Gastrocnemius medialis (tissue), 4 donors: Measurements from ENCODE around the gene MAML3. TPM values are rescaled to one million over a fixed set of nuclear protein-coding genes. Genes with fewer than 3 reads are reported as not detected.

Experiments
- ATAC-seq, 2 donors: fragments of 150-250 bp; one replicate each; pipeline ENCODE4 v1.9.1; 2016
- DNase-seq, 2 donors: peaks; one replicate each; pipeline ENCODE4 v3.0.0-alpha.2; 2019
- H3K27ac ChIP-seq, 4 donors: fragments of 200-600 bp; sonication (generic); 1 replicate in 1 of 4; 2 replicates in 3 of 4; pipeline ENCODE4 v1.5.1; 2016 to 2018; ENCODE audit warnings: mild to moderate bottlenecking in 2 of 4, moderate library complexity in 1 of 4
- H3K27me3 ChIP-seq, 3 donors: fragments of 200-600 bp; sonication (generic) in 2 of 3; 1 replicate in 1 of 3; 2 replicates in 2 of 3; pipeline versions ENCODE4 v1.5.1 to v1.6.0; 2016 to 2019; ENCODE audit warnings: mild to moderate bottlenecking in 1 of 3, moderate library complexity in 1 of 3
- H3K36me3 ChIP-seq, 2 donors: fragments of 200-600 bp; sonication (generic) in 1 of 2; one replicate each; pipeline ENCODE4 v1.5.1; 2017 to 2018
- H3K4me1 ChIP-seq, 2 donors: fragments of 200-600 bp; sonication (generic) in 1 of 2; one replicate each; pipeline ENCODE4 v1.5.1; 2016 to 2017; ENCODE audit warnings: mild to moderate bottlenecking in 2 of 2
- H3K4me3 ChIP-seq, 4 donors: fragments of 200-600 bp; sonication (generic) in 3 of 4; 1 replicate in 1 of 4; 2 replicates in 3 of 4; pipeline ENCODE4 v1.5.1; 2016 to 2019; ENCODE audit warnings: mild to moderate bottlenecking in 2 of 4
- H3K9me3 ChIP-seq, 3 donors: fragments of 200-600 bp; sonication (generic) in 2 of 3; 1 replicate in 1 of 3; 2 replicates in 2 of 3; pipeline ENCODE4 v1.5.1; 2016 to 2019
- POLR2A ChIP-seq, 2 donors: fragments of 450-650 bp; IDR thresholded peaks; one replicate each; pipeline ENCODE4 v1.6.1; 2017; ENCODE audit warnings: antibody characterized with exemption in 2 of 2, mild to moderate bottlenecking in 2 of 2, moderate library complexity in 2 of 2
- in situ Hi-C, 4 donors: fragments of 200-750 bp; cut with MboI; loops; one replicate each; pipeline versions ENCODE4 v1.15.0 to v1.8.0; 2017; ENCODE audit warnings: low sequenced_read_pairs in 4 of 4
- intact Hi-C: fragments of 100-400 bp; cut with DNase I; formaldehyde crosslinking; loops from one replicate; pipeline ENCODE4 v1.15.1; 2023; ENCODE audit warnings: low total_unique reads
- total RNA-seq, 4 donors: library from RNA; depleted of rRNA; stranded (reverse); fragments of >200 nt; gene quantifications; one replicate each; pipeline versions ENCODE4 v1.1.0 to v1.2.3, GENCODE V29; 2016
- TF ChIP-seq, protein P1 (sequence below), 5 experiments: fragments of 450-650 bp in 3 of 5; fragments of 200-600 bp in 2 of 5; sonication (generic) in 2 of 5; IDR thresholded peaks in 4 of 5; conservative IDR thresholded peaks in 1 of 5; 1 replicate in 4 of 5; 2 replicates in 1 of 5; pipeline ENCODE4 v1.5.1; 2016 to 2019; ENCODE audit warnings: antibody characterized with exemption in 5 of 5, mild to moderate bottlenecking in 3 of 5, moderate library complexity in 3 of 5

MAML3 gene
- total RNA-seq, 4 donors from 2014 or later = 0.98 to 1.5 (median 1.4) TPM

DNA sequence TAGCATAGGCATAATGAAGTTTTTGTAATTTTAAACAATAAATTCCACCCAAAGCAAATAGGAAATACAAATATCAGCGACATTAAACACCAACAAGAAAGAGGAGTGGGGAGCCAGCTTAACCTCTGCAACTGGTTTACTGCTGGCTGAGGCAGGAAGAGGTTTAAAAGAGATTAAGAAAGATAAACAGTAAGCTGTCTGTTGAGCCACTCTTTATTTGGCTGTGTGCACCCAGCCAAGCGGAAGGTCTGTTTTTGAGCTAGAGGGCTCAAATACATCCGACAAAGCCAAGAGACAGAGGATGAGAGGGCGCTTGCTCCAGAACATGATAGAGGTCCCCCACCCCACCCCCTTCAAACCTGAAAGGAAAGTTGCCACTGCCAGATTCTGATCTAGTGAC, 297.0 kb downstream of the MAML3 start:
- no peaks in the 10 kb centered on the region for H3K27me3 ChIP-seq
- H3K36me3 ChIP-seq = no peaks in the 10 kb centered on the region
- intact Hi-C loops = no loop called here
- no peak for ATAC-seq
- in situ Hi-C loops = no loop called here
- TF ChIP-seq, protein P1, sequence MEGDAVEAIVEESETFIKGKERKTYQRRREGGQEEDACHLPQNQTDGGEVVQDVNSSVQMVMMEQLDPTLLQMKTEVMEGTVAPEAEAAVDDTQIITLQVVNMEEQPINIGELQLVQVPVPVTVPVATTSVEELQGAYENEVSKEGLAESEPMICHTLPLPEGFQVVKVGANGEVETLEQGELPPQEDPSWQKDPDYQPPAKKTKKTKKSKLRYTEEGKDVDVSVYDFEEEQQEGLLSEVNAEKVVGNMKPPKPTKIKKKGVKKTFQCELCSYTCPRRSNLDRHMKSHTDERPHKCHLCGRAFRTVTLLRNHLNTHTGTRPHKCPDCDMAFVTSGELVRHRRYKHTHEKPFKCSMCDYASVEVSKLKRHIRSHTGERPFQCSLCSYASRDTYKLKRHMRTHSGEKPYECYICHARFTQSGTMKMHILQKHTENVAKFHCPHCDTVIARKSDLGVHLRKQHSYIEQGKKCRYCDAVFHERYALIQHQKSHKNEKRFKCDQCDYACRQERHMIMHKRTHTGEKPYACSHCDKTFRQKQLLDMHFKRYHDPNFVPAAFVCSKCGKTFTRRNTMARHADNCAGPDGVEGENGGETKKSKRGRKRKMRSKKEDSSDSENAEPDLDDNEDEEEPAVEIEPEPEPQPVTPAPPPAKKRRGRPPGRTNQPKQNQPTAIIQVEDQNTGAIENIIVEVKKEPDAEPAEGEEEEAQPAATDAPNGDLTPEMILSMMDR (IDR thresholded peaks at IDR 0.05 in 4 of 5, conservative IDR thresholded peaks at IDR 0.05 in 1 of 5) = no peak
- no peak for TF ChIP-seq POLR2A (IDR thresholded peaks at IDR 0.05)
- no peak for DNase-seq
- H3K9me3 ChIP-seq = no peaks in the 10 kb centered on the region
- H3K4me1 ChIP-seq = peaks cover 0 to 4% of the 10 kb centered on the region in 2 donors
- no peak overlapping the region for H3K4me3 ChIP-seq
- no peak overlapping the region for H3K27ac ChIP-seq

DNA sequence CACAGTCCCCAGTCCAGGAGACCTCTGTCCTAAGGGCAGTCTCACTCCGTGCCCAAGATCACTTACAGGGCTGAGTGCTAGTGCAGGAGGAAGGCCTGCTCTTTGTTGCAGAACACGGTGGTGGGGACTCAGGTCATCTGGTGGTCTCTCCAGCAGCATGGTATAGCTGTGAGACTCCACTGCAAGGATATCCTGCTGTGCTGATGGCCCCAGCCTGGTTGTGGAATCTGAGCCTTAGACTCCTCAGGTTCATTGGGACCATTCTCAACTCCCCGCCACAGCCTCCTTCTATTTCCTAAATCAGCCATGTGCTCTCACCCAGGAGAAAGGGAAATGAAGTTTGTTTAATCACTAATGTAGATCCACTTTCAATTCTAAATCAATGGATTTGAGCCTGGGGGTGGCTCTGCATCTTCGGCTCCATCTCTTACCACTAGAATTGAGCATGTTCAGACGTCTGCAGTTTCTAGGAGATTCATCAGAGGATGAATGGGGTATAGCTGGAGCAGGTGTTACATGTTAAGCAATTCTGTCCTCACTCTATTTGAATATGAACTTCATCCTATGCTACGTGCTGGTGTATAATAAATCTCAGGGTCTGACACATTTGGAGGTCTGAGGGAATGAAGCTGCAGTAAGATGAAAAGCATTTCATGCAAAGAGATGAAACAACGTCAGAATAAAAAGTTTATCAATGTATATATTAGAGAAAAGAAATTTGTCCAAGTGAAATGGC, 299.1 kb downstream of the MAML3 start:
- Histone ChIP-seq H3K27ac (no peak overlapping the region), H3K27me3 (no peaks in the 10 kb centered on the region), H3K9me3 (no peaks in the 10 kb centered on the region), H3K4me1 (peaks cover 0 to 4% of the 10 kb centered on the region in 2 donors), H3K36me3 (no peaks in the 10 kb centered on the region), H3K4me3 (no peak overlapping the region)
- in situ Hi-C loops (no loop called here), intact Hi-C loops (no loop called here)
- TF ChIP-seq, protein P1 (IDR thresholded peaks at IDR 0.05 in 4 of 5, conservative IDR thresholded peaks at IDR 0.05 in 1 of 5) = no peak
- no peak for TF ChIP-seq POLR2A (IDR thresholded peaks at IDR 0.05)
- ATAC-seq = no peak
- no peak for DNase-seq

DNA sequence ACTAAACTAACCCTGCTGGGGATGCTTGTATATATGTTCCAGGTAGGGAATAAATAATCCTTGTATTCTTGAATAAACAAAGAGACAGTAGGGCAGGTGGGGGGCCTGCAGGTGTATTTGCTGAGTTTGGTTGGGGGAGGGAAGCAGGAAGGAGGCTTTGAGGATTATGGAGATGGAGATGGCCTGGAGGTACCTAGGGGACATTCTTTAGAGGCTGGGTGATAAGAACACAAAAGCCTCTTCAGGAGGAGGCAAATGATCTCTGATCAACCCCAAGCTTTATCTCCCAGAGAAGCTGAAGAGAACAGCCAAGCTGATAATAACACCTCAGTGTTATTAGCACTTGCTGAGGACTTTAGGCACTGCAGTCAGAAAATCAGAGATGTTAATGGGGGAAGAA, 300.7 kb downstream of the MAML3 start:
- H3K9me3 ChIP-seq = no peaks in the 10 kb centered on the region
- no peak for DNase-seq
- ATAC-seq = no peak
- TF ChIP-seq, protein P1 (IDR thresholded peaks at IDR 0.05 in 4 of 5, conservative IDR thresholded peaks at IDR 0.05 in 1 of 5) = no peak
- no peak for TF ChIP-seq POLR2A (IDR thresholded peaks at IDR 0.05)
- in situ Hi-C loops (no loop called here), intact Hi-C loops (no loop called here)
- no peaks in the 10 kb centered on the region for H3K36me3 ChIP-seq
- H3K4me3 ChIP-seq = no peak overlapping the region
- no peak overlapping the region for H3K27ac ChIP-seq
- H3K4me1 ChIP-seq = peaks cover 0 to 4% of the 10 kb centered on the region in 2 donors
- H3K27me3 ChIP-seq = no peaks in the 10 kb centered on the region

DNA sequence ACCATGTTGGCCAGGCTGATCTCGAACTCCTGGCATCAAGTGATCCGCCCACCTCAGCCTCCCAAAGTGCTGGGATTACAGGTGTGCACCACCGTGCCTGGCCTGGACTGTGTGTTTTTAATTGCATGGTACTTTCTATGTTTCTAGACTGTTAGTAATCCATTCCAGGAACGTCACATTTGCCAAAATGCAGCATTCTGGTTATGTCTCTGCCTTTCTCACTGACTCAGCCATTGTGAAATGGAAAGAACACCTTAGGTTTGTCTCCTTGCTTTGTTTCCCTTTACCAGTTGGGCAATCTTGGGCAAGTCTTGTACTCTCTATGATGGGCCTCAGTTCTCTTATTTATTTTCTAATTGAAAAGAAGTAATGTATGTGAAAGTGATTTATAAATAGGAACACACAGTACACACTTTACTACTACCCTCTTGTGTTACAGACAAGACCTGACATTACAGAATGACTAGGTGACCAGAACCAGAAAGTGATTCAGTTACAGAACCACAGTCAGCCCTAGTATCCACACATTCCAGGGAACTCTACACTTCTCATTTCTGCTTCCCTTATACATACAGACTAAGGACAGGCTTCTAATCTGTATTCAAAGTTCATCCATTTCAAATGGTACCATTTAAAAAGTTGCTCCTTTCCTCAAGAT, 301.2 kb downstream of the MAML3 start:
- intact Hi-C loops = no loop called here

More for the DNA sequence above, 301.2 kb downstream of the MAML3 start:
- in situ Hi-C loops = no loop called here
- Histone ChIP-seq H3K27me3 (no peaks in the 10 kb centered on the region), H3K27ac (no peak overlapping the region), H3K9me3 (no peaks in the 10 kb centered on the region), H3K36me3 (no peaks in the 10 kb centered on the region), H3K4me1 (peaks cover 0 to 4% of the 10 kb centered on the region in 2 donors), H3K4me3 (no peak overlapping the region)
- DNase-seq (no peak), ATAC-seq (no peak)
- TF ChIP-seq, protein P1 (IDR thresholded peaks at IDR 0.05 in 4 of 5, conservative IDR thresholded peaks at IDR 0.05 in 1 of 5) = no peak
- no peak for TF ChIP-seq POLR2A (IDR thresholded peaks at IDR 0.05)
